Head of caudate nucleus (tissue), 42 donors: Measurements from ENCODE around the gene CCDC92.
A peak's percentile ranks its signal among the peaks of the same experiment; 100 is the strongest.

Source experiments
- DNase-seq, 42 donors: peaks; one replicate each; pipeline versions ENCODE4 v3.0.0 to v3.0.0-alpha.2; 2020 to 2021; ENCODE audit warnings: mixed read lengths in 7 of 42
- intact Hi-C: fragments of 100-400 bp; cut with DNase I; formaldehyde crosslinking; loops from one replicate; pipeline ENCODE4 v1.15.0; 2022

CCDC92 gene

GRCh38 chr12:124004233-124004875, 31.7 kb upstream of the CCDC92 start:
- DNase-seq: peak in 1 of 42 donors; percentile 0
- intact Hi-C loops: no loop called here

DNA sequence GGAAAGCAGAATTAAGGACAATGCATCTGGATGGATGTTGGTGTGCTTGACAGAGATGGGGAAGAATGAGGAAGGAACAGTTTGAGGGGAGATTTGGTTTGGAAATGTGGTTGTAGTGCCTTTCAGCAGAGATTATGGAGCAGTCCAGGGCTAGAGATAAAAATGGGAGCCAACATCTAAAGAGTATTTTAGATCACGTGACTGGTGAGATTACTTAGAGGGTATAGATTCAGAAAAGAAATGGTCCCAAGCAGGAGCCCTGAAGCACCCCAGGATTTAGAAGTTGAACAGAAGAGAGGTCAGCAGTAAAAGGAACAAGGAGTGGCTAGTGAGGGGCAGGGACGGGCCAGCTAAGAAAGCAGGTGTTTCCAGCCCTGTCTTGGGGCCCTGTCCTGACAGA, 30.0 kb upstream of the CCDC92 start:
- intact Hi-C loops: no loop called here
- DNase-seq: no peak

DNA sequence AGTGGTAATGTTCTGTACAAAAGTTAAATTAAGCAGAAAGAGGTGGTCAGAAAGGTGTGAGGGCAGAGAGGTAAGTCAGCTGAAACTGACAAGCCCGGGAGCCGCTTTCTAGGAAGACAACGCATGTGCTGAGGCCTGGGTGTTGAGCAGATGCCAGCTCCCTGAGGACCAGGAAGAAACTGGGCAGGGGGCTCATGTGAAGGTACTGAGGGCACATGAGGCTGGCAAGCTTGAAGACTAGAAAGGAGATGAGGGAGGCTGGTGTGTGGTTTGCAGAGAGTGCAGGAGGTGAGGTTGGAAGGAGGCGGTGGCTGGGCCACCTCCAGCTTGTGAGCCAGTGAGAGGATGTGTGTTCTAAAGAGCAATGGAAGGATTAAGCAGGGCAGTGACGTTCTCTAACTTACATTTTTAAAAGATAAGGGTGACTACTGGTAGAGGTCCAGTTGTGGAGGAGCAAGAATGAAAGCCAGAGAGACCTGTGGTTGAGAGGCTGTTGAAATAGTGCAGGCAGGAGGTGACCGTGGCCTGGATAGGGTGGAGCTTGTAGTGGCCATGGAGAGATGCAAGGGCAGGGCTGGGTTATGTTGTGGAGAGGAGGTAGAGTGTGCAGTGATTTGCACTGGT, 29.5 kb upstream of the CCDC92 start:
- intact Hi-C loops: no loop called here
- no peak for DNase-seq

DNA sequence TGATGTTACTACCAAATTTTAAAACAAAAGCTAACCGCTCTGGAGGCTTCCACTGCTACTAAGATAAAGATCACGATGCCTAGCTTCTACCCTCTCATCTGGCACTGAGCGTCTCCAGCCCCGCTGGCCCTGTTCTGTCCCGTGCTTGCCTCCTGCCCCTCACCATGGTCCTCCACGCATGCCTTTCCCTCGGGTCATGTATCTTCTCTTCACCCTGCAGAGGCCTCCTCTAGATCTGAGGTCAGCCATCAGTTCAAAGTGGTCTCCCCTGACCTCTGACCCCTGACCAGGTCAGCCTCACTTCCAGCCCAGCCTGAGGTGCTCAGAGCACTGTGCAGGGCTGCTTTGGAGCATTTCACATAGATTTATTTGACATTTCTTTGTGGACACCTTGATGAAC, 28.7 kb upstream of the CCDC92 start:
- intact Hi-C loops: no loop called here
- no peak for DNase-seq

DNA sequence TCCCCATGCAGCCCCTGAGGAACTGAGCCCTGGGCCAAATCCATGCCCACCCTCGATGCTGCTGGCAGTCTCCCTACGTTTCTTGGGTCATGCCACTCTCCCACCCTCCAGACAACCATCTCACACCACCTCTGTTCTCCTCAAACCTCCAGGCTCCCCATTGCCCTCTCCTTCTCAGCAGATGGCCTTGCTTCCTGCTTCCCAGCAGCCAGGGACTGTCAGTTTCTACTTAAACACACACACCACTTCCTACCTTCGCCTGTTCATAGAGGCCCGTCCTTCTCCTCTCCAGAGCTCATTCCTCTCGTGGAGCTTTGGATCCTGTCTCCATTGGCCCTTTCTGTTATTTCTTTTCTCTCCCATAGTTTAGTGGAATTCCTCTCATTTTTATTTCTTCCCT, 27.5 kb upstream of the CCDC92 start:
- intact Hi-C loops: no loop called here
- DNase-seq: no peak

GRCh38 chr12:123998991-123999359, 26.3 kb upstream of the CCDC92 start:
- no peak for DNase-seq
- intact Hi-C loops: no loop called here

DNA sequence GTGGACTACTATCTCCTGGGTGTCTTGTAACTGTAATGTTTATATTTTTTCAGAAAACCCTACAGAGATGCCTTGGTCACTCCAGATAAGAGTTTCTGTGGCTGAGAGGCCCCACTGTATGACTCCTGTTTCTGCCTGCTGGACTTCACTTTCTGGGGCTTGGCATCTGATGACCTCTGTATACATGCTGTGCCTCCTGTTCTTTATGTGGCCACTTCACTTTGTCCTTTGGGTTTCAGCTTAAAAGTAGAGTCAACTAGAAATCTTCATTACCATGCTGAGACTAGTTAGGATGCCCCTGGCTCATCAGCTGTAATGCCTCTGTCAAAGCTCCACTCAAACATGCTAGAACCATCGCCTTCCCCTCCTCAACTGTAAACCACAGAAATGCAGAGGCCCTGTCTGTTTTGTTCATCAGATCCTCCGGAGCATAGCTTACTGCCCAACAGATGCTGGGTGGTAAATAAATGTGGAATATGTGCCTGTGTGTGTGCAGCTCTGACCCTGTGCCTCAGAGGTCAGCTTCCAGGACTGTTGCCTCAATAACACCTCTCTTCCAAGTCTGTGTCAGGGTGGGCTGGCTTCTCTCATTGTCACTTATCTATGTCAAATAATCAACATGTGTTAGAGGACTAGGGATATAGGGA, 25.8 kb upstream of the CCDC92 start:
- no peak for DNase-seq
- intact Hi-C loops: no loop called here

GRCh38 chr12:123997908-123998307, 25.3 kb upstream of the CCDC92 start:
- intact Hi-C loops: no loop called here
- DNase-seq: no peak

GRCh38 chr12:123997033-123997822, 24.6 kb upstream of the CCDC92 start:
- DNase-seq: peak in 1 of 42 donors; percentile 35
- intact Hi-C loops: no loop called here

DNA sequence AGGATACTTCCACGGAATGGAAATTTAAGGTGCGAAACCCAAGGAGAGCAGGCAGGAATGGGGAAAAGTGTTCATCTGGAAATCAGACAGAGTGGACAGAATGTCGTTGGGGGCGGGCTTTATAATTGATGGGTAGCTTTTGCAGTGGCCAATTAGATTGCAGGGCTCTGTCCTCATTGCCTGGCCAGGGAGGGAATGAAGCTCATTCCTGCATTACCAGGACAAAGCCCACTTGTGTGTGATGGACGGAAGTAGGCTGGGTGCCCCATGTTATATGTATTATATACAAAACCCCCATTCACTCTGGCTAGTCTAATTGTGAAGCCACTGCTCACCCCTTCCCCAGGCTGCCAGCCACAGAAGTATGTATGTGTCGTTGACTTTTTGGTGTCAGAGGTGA, 23.9 kb upstream of the CCDC92 start:
- DNase-seq: peak in 39 of 42 donors; percentile 15 to 91 (median 65)
- intact Hi-C loops: no loop called here

GRCh38 chr12:123995023-123995748, 22.6 kb upstream of the CCDC92 start:
- DNase-seq: peak in 5 of 42 donors; percentile 19 to 44 (median 29)
- intact Hi-C loops: no loop called here

- intact Hi-C loops: no loop called here
- no peak for DNase-seq
Observed at GRCh38 chr12:123992118-123992825, 19.6 kb upstream of the CCDC92 start.

- intact Hi-C loops: no loop called here
- no peak for DNase-seq
Observed at GRCh38 chr12:123991372-123991951, 18.8 kb upstream of the CCDC92 start.

- no peak for DNase-seq
- intact Hi-C loops: no loop called here
Observed at GRCh38 chr12:123990511-123990910, 17.9 kb upstream of the CCDC92 start.

GRCh38 chr12:123989753-123990152, 17.1 kb upstream of the CCDC92 start:
- intact Hi-C loops: loop anchor here (10.0 kb wide), 1 partner anchor 85 kb away; no protein-coding TSS in a partner anchor
- no peak for DNase-seq

- DNase-seq: no peak
- intact Hi-C loops: loop anchor here (10.0 kb wide), 1 partner anchor 84 kb away; no protein-coding TSS in a partner anchor
Observed at GRCh38 chr12:123989168-123989567, 16.5 kb upstream of the CCDC92 start.

DNA sequence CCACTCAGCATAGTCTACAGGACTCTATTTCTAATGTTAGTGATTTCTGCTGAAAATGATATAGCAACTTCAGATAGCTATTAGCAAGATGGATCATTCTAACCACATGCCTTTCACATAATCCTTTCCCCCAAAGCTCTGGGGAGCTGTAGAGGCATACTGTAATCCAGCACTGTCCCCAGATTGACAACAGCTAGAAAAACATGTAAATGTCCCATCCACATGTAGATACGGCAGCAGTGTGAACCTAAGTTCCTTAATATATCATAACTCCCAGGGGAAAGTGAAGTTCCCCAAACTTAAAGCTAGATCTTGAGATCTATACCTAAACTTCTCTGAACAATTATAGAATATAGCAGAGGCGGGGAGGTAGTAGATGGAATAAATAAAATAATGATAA, 14.4 kb upstream of the CCDC92 start:
- no peak for DNase-seq
- intact Hi-C loops: loop anchor here (10.0 kb wide), 1 partner anchor 82 kb away; no protein-coding TSS in a partner anchor

GRCh38 chr12:123986374-123986965, 13.8 kb upstream of the CCDC92 start:
- DNase-seq: peak in 1 of 42 donors; percentile 56
- intact Hi-C loops: loop anchor here (10.0 kb wide), 1 partner anchor 82 kb away; no protein-coding TSS in a partner anchor
